GM18951 (cell line): ENCODE data around the gene TBC1D1.

Experiments used
- POLR2A ChIP-seq: IDR thresholded peaks from 4 replicates; pipeline ENCODE4 v1.6.1; 2011; ENCODE audit warnings: mild to moderate bottlenecking; ENCODE audit not compliant: insufficient read length, insufficient read depth; ENCODE audit errors: extremely low read depth
- in situ Hi-C: fragments of 300-500 bp; cut with MboI; formaldehyde crosslinking; loops from one replicate; pipeline ENCODE4 v1.12.0; 2022; ENCODE audit warnings: low sequenced_read_pairs, mixed read lengths, inconsistent platforms; ENCODE audit not compliant: unreplicated experiment

The TBC1D1 gene

DNA sequence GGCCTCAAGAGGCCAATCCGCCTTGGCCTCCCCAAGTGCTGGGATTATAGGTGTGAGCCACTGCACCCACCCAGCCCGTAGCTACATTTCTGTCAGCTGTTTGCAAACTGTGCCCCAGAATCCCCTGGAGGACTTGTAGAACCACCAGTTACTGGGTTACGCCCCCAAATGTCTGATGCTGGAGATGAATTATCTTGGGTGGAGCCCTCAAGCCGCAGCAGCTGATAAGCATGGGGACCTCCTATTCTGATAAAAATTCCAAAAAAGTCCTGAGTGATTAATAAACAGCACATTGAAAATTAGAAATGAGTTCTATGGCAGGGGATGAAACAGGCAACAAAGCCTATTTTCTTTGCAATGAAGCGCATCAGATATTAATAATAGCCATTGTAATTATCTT, 174.3 kb downstream of the TBC1D1 start:
- in situ Hi-C loops = loop anchor here (25.0 kb wide), 1 partner anchor 622 kb away; no protein-coding TSS in a partner anchor
- no peak for TF ChIP-seq POLR2A

DNA sequence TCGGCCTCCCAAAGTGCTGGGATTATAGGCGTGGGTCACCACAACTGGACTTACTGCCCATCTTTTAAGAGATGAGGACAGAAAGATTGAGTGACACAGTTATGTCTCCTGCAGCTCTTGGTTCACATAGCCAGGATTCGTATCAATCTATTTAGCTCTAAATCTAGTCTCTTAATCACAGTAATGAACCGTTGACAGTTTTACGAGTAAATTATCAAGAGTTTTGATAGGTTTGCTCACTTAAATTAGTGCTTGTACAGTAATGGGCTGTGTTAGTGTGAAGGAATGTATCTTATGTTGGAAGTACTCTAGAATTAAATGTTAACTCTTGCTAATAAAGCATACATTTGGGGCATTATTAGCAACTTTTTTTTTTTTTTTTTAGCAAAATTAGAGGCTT, 175.0 kb downstream of the TBC1D1 start:
- in situ Hi-C loops = loop anchor here (25.0 kb wide), 1 partner anchor 621 kb away; no protein-coding TSS in a partner anchor
- no peak for TF ChIP-seq POLR2A

DNA sequence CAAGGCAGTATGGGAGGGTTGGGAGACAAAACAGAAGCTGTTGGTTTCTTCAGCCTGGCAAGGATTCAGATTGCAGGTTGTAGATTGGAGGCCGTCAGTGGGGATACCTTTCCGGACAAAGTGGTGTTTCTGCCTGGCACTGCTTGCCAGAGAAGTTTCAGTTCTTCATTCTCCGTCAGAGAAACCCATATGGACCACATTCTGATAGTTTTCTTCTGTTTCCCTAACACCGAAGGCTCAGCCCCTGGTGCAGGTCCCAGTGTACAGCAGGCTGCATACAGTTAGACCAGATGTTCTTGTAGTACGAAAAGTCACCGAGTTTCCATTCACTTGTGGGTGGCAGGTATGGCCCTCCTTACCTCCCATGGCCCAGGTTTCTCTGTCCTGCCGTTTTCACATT, 176.6 kb downstream of the TBC1D1 start:
- no peak for TF ChIP-seq POLR2A
- in situ Hi-C loops = loop anchor here (25.0 kb wide), 1 partner anchor 620 kb away; no protein-coding TSS in a partner anchor

DNA sequence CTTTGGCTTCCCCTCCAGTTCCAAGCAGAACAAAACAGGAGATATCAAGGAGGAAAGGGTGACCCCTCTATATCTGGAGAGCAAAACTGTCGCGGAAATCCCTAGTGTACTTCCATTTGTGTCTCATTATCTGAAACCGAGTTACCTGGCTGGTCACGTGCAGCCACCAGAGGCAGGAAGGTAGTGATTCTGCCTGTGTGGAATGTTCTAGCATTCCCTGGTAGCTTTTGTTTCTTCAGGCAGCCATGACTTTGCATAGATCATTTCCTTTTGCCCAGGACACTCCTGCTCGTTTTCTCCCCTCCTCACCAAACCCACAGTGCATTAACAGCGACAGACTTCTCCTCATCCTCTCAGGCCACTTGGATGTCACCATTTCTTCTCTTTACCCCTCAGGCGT, 177.2 kb downstream of the TBC1D1 start:
- no peak for TF ChIP-seq POLR2A
- in situ Hi-C loops = loop anchor here (25.0 kb wide), 1 partner anchor 619 kb away; no protein-coding TSS in a partner anchor

DNA sequence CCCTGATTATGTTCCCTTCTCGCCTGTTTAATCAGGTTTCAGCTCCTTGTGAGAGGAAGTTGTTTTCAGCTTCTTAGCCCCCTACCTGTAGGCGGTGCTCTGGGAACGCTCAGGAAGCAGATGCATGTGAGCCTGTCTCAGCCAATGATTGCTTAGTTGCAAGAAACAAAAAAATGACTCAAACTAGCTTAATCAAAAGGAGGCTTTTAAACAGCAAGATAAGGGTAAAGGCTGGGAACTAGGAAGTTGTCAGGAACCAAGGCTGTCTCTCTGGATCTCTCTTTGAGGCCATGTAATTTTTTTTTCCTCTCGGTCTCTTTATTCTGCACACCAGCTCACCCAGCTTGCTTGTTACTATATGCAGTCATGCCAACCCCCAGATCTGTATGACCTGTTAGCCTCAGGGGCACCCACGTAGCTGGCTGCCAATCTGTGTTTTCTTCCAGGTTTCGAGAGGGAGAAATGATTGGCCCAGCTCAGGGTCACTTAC, 178.4 kb downstream of the TBC1D1 start:
- TF ChIP-seq POLR2A = no peak
- in situ Hi-C loops = loop anchor here (25.0 kb wide), 1 partner anchor 618 kb away; no protein-coding TSS in a partner anchor

DNA sequence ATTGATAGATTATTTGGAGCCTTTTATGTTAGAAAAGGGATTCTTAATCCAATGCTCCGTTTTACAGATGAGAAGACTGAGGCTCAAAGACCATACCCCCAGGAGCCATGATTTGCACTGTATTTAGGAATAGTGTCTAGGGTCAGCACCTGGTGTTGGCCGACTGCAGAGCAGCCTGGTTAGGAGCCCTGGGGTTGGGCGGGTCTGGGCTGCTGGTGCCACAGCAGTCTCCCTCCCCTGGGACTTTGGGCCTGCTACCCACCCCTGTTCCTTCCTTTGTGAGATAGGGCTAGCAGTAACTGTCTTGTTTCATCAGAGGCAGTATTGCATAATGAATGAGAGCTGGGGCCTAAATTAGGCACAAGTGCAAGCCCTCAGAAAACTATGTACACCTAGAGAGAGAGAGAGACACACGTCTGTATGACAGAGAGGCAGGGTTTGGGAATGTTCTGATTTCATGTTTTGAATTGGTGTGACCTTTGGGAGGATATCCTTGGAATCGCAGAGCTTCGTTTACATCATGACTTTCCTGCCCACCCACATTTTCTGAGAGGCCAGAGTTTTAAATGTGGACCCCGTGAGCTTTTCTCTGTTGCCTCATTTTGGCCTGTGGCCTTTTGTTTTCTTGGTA, 181.0 kb downstream of the TBC1D1 start:
- TF ChIP-seq POLR2A = no peak
- in situ Hi-C loops = loop anchor here (25.0 kb wide), 1 partner anchor 615 kb away; no protein-coding TSS in a partner anchor

DNA sequence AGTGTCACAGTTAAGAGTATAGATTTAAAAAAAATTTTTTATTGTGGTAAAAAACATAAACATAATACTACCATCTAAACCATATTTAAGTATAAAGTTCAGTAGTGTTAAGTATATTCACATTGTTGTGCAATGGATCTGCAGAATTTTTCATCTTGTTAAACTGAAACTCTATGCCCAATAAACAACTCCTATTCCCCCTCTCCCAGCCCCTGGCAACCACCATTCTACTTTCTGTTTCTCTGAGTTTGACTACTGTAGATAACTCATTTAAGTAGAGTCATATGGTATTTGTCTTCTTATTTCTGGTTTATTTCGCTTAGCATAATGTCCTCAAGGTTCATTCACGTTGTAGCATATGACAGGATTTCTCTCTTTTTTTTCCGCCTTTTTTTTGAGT, 181.7 kb downstream of the TBC1D1 start:
- in situ Hi-C loops = loop anchor here (25.0 kb wide), 1 partner anchor 615 kb away; no protein-coding TSS in a partner anchor
- TF ChIP-seq POLR2A = no peak

DNA sequence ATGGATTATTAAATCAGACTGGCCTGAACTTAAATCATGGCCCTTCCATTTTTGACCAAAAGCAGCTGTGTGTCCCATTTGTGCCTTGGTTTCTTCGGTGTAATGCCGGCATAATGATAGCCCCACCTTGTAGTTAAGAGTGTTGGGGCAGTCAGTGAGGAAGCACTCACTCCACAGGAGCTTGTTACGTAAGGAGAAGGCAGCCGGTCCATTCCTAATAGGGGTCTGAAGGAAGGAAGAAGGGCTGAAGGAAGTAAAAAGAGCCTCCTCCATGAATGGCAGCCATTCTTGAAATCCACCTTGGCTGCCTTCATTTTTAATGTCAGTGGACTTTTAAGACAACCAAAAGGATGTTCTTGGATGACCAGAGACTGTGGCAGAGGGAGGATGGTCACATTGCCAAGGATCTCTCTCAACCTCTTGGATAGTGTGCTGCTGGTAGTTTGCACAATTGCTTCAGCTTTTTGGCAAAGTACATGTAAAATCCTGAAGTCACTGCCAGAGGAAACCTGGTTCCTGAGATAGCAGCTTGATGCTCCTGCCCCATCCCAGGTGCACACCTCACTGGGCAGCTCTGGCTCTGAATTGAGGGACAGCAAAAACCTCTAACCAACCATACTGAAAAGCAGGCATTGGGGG, 182.8 kb downstream of the TBC1D1 start:
- in situ Hi-C loops = loop anchor here (25.0 kb wide), 1 partner anchor 614 kb away; no protein-coding TSS in a partner anchor
- TF ChIP-seq POLR2A = no peak

DNA sequence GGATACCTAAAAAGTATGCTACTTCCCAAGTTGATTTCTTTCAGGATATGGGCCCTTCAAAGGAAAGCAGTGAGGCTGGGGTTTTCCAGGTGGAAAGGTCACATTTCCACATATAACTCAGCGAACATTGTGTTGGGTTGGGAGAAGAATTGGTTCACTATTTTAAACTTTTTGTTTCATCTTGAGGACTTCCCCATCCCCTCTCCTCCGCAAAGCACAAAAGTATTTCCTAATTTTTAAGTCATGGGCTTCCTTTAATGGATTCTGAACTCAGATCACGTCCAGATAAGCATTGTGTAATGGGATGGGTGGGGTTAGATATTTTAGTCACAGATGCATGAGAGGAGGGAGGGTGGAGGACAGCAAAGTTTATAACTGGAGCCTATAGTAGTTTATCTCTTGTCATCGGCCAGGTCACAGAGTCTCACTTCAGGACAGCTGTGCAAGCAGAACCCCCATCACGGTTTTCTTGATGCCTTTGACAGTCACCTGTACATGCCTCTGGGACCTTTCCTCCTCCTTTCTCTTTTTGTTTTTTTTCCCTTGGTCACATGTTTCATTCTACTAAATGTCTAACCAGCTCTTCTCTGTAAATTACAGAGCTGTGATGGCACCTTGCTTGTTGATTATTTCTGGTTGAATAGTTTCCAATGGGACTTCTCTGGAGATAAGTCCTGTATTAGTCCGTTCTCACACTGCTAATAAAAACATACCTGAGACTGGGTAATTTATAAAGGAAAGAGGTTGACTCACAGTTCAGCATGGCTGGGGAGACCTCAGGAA, 184.7 kb downstream of the TBC1D1 start:
- TF ChIP-seq POLR2A = no peak
- in situ Hi-C loops = no loop called here

DNA sequence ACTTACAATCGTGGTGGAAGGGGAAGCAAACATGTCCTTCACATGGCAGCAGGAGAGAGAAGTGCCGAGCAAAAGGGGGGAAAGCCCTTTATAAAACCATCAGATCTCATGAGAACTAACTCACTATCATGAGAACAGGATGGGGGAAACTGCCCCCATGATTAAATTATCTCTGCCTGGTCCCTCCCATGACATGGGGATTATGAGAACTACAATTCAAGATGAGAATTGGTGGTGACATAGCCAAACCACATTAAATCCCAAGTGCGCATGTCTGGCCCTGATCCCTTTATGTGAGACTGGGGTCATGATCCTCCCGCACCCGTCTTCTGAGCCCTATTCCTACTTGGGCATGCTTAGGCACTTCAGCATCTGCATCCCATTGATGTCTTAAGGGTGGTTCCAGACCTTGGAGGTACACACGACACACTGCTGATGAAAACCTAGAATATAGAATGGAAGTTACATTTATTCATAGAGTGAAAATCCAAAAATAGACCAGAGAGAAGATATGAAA, 185.3 kb downstream of the TBC1D1 start:
- in situ Hi-C loops = no loop called here
- TF ChIP-seq POLR2A = no peak

DNA sequence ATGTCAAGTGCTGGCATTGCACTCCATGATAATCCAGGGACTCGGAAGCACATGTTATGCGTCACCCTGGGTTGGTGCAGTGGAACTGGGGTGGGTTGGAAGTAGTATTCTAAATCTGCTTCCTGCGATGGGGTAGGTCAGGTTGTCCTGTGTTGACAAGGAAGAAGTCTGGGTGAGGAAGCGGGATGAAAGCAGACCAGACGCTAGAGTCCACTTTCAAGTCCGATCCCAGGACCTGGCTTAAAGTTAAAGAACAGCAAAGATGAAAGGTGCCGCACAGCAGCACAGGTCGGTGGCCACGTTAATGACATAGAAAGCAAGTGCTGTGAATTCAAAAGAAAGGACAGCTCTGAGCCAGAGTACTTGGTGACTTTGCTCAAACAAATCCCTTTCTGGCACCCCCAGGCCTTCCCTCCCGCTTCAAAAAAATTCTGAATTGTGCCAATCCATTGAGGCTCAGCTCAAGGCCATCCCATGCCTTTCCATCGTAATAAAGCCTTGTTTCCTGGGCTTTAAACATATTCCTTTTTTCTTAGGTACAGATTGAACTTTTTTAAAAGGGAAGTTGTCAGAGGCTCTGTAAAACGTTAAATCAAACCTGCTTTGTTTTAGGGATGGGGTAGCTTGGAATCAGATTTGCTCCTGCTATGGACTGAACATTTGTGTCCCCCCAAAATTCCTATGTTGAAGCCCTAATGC, 187.1 kb downstream of the TBC1D1 start:
- no peak for TF ChIP-seq POLR2A
- in situ Hi-C loops = no loop called here

DNA sequence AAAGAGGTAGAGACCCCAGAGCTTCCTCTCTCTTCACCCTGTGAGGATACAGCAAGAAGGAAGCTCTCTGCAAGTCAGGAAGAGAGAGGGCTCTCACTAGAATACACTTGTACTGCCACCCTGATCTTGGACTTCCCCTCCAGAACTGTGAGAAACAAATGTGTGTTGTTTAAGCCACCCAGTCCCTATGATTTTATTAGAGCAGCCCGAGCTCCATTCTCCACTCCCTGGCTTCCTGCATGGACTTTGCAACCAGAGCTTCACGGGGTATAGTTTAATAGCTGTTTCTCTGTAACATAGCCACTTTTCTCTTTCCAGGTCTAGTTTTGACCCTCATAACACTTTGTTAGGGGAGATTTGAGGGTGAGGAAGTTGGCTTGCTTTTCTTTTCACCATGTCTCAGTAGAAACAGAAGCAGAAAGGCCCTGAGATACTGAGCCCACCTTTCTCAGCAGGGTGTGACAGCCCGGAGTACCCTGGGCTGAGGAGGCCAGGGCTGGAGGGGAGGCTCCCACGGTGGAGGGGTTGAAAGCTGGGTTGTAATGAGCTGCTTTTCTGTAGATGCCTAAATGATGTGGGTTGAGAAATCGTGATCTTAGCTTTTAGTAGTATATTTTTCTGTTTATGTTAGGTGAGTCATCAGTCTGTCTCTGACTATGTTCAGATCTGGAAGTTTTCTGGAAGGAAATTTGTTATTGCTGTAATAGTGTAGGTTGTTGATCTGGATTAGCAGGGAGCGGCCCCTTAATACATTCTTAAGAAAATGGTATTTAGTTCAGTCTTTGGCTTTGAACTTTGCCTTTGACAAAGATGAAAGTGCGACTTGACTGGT, 187.9 kb downstream of the TBC1D1 start:
- in situ Hi-C loops = no loop called here
- TF ChIP-seq POLR2A = no peak
